H9 (cell line): ENCODE results near the gene TRIB2. TPM values are rescaled to one million over a fixed set of nuclear protein-coding genes. Genes with fewer than 3 reads are reported as not detected.

Experiments
- DNase-seq: peaks from one replicate; pipeline ENCODE4 v3.0.0-alpha.2; 2017
- H2AFZ ChIP-seq: one replicate; pipeline ENCODE4 v1.6.1; 2013; ENCODE audit warnings: mild to moderate bottlenecking, low read length, control low read depth, moderate library complexity
- H2AK5ac ChIP-seq: 2 replicates; pipeline ENCODE4 v1.6.1; 2013; ENCODE audit warnings: low read length, control low read depth, mixed read lengths; ENCODE audit not compliant: insufficient read length
- H2BK120ac ChIP-seq: one replicate; pipeline ENCODE4 v1.6.1; 2013; ENCODE audit warnings: low read depth, mild to moderate bottlenecking, low read length, control low read depth, inconsistent platforms; ENCODE audit not compliant: poor library complexity, severe bottlenecking
- H2BK12ac ChIP-seq: 2 replicates; pipeline ENCODE4 v1.6.1; 2013; ENCODE audit warnings: low read length, control low read depth, mixed read lengths, low read depth; ENCODE audit not compliant: insufficient read length
- H2BK15ac ChIP-seq: 2 replicates; pipeline ENCODE4 v1.6.1; 2013; ENCODE audit warnings: low read depth, low read length, control low read depth
- H2BK20ac ChIP-seq: one replicate; pipeline ENCODE4 v1.6.1; 2013; ENCODE audit warnings: low read depth, mild to moderate bottlenecking, low read length, control low read depth, inconsistent platforms; ENCODE audit not compliant: poor library complexity, severe bottlenecking
- H2BK5ac ChIP-seq: 2 replicates; pipeline ENCODE4 v1.6.1; 2013; ENCODE audit warnings: low read length, control low read depth, mixed read lengths; ENCODE audit not compliant: insufficient read length
- H3K14ac ChIP-seq: 2 replicates; pipeline ENCODE4 v1.6.1; 2013; ENCODE audit warnings: low read length, control low read depth; ENCODE audit not compliant: insufficient read depth
- H3K18ac ChIP-seq: 2 replicates; pipeline ENCODE4 v1.6.1; 2013; ENCODE audit warnings: low read depth, mild to moderate bottlenecking, mixed read lengths, low read length, control low read depth; ENCODE audit not compliant: insufficient read length
- H3K23ac ChIP-seq: 2 replicates; pipeline ENCODE4 v1.6.1; 2013; ENCODE audit warnings: low read length, control low read depth, mixed read lengths, low read depth; ENCODE audit not compliant: insufficient read length
- H3K23me2 ChIP-seq: 2 replicates; pipeline ENCODE4 v1.6.1; 2013; ENCODE audit warnings: low read depth, mild to moderate bottlenecking, mixed read lengths, low read length, control low read depth; ENCODE audit not compliant: insufficient read length, poor library complexity, severe bottlenecking
- H3K27ac ChIP-seq: 2 replicates; pipeline ENCODE4 v1.5.1; 2013; ENCODE audit warnings: low read length, control low read depth, mixed read lengths, low read depth; ENCODE audit not compliant: insufficient read length
- H3K27me3 ChIP-seq: 2 replicates; pipeline ENCODE4 v1.6.1; 2013; ENCODE audit warnings: low read length, control low read depth, inconsistent platforms; ENCODE audit not compliant: insufficient read depth
- H3K4ac ChIP-seq: 2 replicates; pipeline ENCODE4 v1.6.1; 2013; ENCODE audit warnings: low read depth, mild to moderate bottlenecking, control low read depth, inconsistent platforms, low read length, moderate library complexity
- H3K4me1 ChIP-seq: 2 replicates; pipeline ENCODE4 v1.6.1; 2013; ENCODE audit warnings: low read length, control low read depth, inconsistent platforms; ENCODE audit not compliant: insufficient read depth
- H3K4me2 ChIP-seq: 2 replicates; pipeline ENCODE4 v1.6.1; 2013; ENCODE audit warnings: low read length, control low read depth, mixed read lengths; ENCODE audit not compliant: insufficient read length, insufficient read depth
- H3K56ac ChIP-seq: 2 replicates; pipeline ENCODE4 v1.6.1; 2013; ENCODE audit warnings: low read depth, mild to moderate bottlenecking, mixed read lengths, low read length, control low read depth; ENCODE audit not compliant: insufficient read length
- H3K79me1 ChIP-seq: 2 replicates; pipeline ENCODE4 v1.6.1; 2013; ENCODE audit warnings: low read depth, mild to moderate bottlenecking, moderate library complexity, low read length, control low read depth, inconsistent platforms; ENCODE audit not compliant: insufficient read depth, poor library complexity, severe bottlenecking
- H3K79me2 ChIP-seq: 2 replicates; pipeline ENCODE4 v1.6.1; 2013; ENCODE audit warnings: low read length, control low read depth, inconsistent platforms; ENCODE audit not compliant: insufficient read depth
- H3K9ac ChIP-seq: 2 replicates; pipeline ENCODE4 v1.6.1; 2013; ENCODE audit warnings: low read length, control low read depth, mixed read lengths; ENCODE audit not compliant: insufficient read length; ENCODE audit errors: extremely low read depth
- H3K9me3 ChIP-seq: one replicate; pipeline ENCODE4 v1.6.1; 2013; ENCODE audit warnings: low read depth, low read length, inconsistent platforms; ENCODE audit not compliant: control insufficient read depth
- H3T11ph ChIP-seq: one replicate; pipeline ENCODE4 v1.6.1; 2013; ENCODE audit warnings: mild to moderate bottlenecking, low read length, control low read depth, inconsistent platforms
- H4K20me1 ChIP-seq: one replicate; pipeline ENCODE4 v1.6.1; 2013; ENCODE audit not compliant: control insufficient read depth, insufficient read length, insufficient read depth
- H4K5ac ChIP-seq: 2 replicates; pipeline ENCODE4 v1.6.1; 2013; ENCODE audit warnings: low read depth, mild to moderate bottlenecking, mixed read lengths, low read length, control low read depth; ENCODE audit not compliant: insufficient read length
- H4K8ac ChIP-seq: replicated peaks from 2 replicates; pipeline ENCODE4 v1.6.1; 2013; ENCODE audit warnings: low read length, control low read depth, mixed read lengths, low read depth; ENCODE audit not compliant: insufficient read length
- H4K91ac ChIP-seq: 2 replicates; pipeline ENCODE4 v1.6.1; 2013; ENCODE audit warnings: low read depth, mild to moderate bottlenecking, moderate library complexity, mixed read lengths, low read length, control low read depth; ENCODE audit not compliant: insufficient read length
- H3K27ac Mint-ChIP-seq, 3 experiments: 2 replicates in 2 of 3; 3 replicates in 1 of 3; pipeline ENCODE4 v1.8.0; 2020 to 2021; ENCODE audit warnings: mixed read lengths in 3 of 3, mild to moderate bottlenecking in 1 of 3, moderate library complexity in 1 of 3
- H3K27me3 Mint-ChIP-seq: 2 replicates; pipeline ENCODE4 v1.8.0; 2021; ENCODE audit warnings: low read depth, mild to moderate bottlenecking, moderate library complexity, mixed read lengths
- H3K36me3 Mint-ChIP-seq, 3 experiments: 2 replicates in 2 of 3; 3 replicates in 1 of 3; pipeline ENCODE4 v1.8.0; 2020 to 2021; ENCODE audit warnings: low read depth in 3 of 3, mixed read lengths in 3 of 3; ENCODE audit not compliant: insufficient read depth in 1 of 3
- H3K4me1 Mint-ChIP-seq, 2 experiments: 2 replicates each; pipeline ENCODE4 v1.8.0; 2020; ENCODE audit warnings: mixed read lengths in 2 of 2
- H3K4me3 Mint-ChIP-seq, 2 experiments: 2 replicates in 1 of 2; 3 replicates in 1 of 2; pipeline ENCODE4 v1.8.0; 2020 to 2021; ENCODE audit warnings: mild to moderate bottlenecking in 2 of 2, mixed read lengths in 2 of 2, moderate library complexity in 1 of 2
- H3K9me3 Mint-ChIP-seq, 2 experiments: 2 replicates in 1 of 2; 3 replicates in 1 of 2; pipeline ENCODE4 v1.8.0; 2020; ENCODE audit warnings: mild to moderate bottlenecking in 2 of 2, mixed read lengths in 2 of 2, moderate library complexity in 1 of 2
- CTCF ChIP-seq: fragments of 200-600 bp; sonication (generic); conservative IDR thresholded peaks from 3 replicates; pipeline ENCODE4 v1.8.0; 2021; ENCODE audit warnings: antibody characterized with exemption, mild to moderate bottlenecking
- WGBS: extraction: QIAGEN DNeasy Blood & Tissue Kit; methylation state at CpG from one replicate; pipeline ENCODE4 v1.1.7; 2013; ENCODE audit warnings: missing lambda C conversion rate, low lambda C conversion rate, mixed read lengths; ENCODE audit not compliant: insufficient read length; ENCODE audit errors: extremely low coverage; 5-methylcytosine and 5-hydroxymethylcytosine counted together
- total RNA-seq: library from RNA; stranded (reverse); gene quantifications from 2 replicates; pipeline ENCODE4 v1.2.1, GENCODE V29; 2021

TRIB2 gene
- total RNA-seq, 1 experiment from 2014 or later = 41.9 TPM

DNA sequence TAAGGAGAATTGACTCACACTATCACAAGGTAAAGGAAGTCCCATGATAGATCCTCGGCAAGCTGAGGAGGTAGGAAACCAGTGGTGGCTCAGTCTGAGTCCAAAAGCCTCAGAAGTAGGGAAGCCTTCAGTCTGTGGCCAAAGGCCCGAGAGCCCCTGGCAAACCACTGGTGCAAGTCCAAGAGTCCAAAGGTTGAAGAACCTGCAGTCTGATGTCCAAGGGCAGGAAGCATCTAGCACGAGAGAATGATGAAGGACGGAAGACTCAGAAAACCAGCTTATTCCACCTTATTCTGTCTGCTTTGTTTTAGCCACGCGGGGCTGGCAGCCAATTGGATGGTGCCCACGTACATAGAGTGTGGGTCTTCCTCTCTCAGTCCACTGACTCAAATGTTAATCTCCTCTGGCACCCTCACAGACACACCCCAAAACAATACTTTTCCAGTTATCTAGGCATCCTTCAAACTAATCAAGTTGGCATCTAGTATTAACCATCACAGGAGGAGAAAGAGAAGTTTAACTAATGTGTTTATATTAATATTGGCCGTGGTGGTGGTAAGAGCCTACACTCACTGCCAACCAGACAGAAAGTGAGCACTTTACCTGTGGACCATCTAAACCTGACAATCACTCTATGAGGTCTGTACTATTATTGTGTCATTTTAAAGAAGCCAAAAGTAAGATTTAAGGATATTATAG, 8.1 kb upstream of the TRIB2 start:
- no peak overlapping the region for H2BK12ac ChIP-seq
- H3K27me3 ChIP-seq = no peaks in the 10 kb centered on the region
- H3K23me2 ChIP-seq = no peaks in the 10 kb centered on the region
- no peak overlapping the region for H3T11ph ChIP-seq
- no peak overlapping the region for H3K23ac ChIP-seq
- no peak overlapping the region for H4K5ac ChIP-seq
- Mint-ChIP-seq H3K4me3 (no peak overlapping the region), H3K27ac (no peak overlapping the region), H3K27me3 (peaks cover 2% of the 10 kb centered on the region), H3K4me1 (no peaks in the 10 kb centered on the region), H3K36me3 (peaks cover 0 to 7% (median 0%) of the 10 kb centered on the region in 3 experiments; a peak in 3 of 7 replicates), H3K9me3 (peaks cover 0 to 10% of the 10 kb centered on the region in 2 experiments; a peak in 4 of 5 replicates)
- no peaks in the 10 kb centered on the region for H4K20me1 ChIP-seq
- no peak overlapping the region for H3K4me2 ChIP-seq
- no peak overlapping the region for H3K18ac ChIP-seq
- no peak overlapping the region for H3K14ac ChIP-seq
- H4K91ac ChIP-seq = no peak overlapping the region
- H3K9me3 ChIP-seq = no peaks in the 10 kb centered on the region
- H2AFZ ChIP-seq = no peak overlapping the region
- H3K56ac ChIP-seq = no peak overlapping the region
- whole genome bisulfite sequencing = no CpG with 5 or more reads among the region's 8 CpGs
- no peaks in the 10 kb centered on the region for H3K4me1 ChIP-seq
- H3K9ac ChIP-seq = no peak overlapping the region
- H2AK5ac ChIP-seq = no peak overlapping the region
- H2BK5ac ChIP-seq = no peak overlapping the region
- H2BK15ac ChIP-seq = no peak overlapping the region
- no peak overlapping the region for H2BK20ac ChIP-seq
- H2BK120ac ChIP-seq = no peak overlapping the region
- H3K27ac ChIP-seq = no peak overlapping the region
- no peak for DNase-seq
- no peak for TF ChIP-seq CTCF
- no peaks in the 10 kb centered on the region for H3K79me1 ChIP-seq
- no peaks in the 10 kb centered on the region for H3K79me2 ChIP-seq
- H3K4ac ChIP-seq = no peak overlapping the region
- H4K8ac ChIP-seq = no peak overlapping the region
